ENCODE measurements around the gene SKAP1.

- TF ChIP-seq POLR2A (IDR thresholded peaks at IDR 0.05; ENCODE audit: low read depth, low read length) (no peak), POLR2AphosphoS5 (IDR thresholded peaks at IDR 0.05; ENCODE audit: low read depth, low read length) (no peak), TAF1 (IDR thresholded peaks at IDR 0.05; ENCODE audit: low read depth, low read length) (no peak), SPI1 (IDR thresholded peaks at IDR 0.05; ENCODE audit: low read depth, low read length) (no peak), PAX5 (IDR thresholded peaks at IDR 0.05; ENCODE audit: insufficient read depth, low read length, severe bottlenecking) (no peak)
Measured at GRCh38 chr17:48263731-48264035, 166.3 kb downstream of the SKAP1 start.
